Sigmoid colon (tissue), 4 donors: ENCODE measurements around the gene AVPR1B.

Experiments
- POLR2A ChIP-seq, 2 donors: fragments of 450-650 bp; IDR thresholded peaks; one replicate each; pipeline ENCODE4 v1.6.1; 2016; ENCODE audit warnings: antibody characterized with exemption in 2 of 2, mild to moderate bottlenecking in 2 of 2, moderate library complexity in 2 of 2
- POLR2AphosphoS5 ChIP-seq, 4 donors: sonication (generic); formaldehyde crosslinking; IDR thresholded peaks; one replicate each; pipeline ENCODE4 v1.6.1; 2017; ENCODE audit warnings: antibody characterized with exemption in 4 of 4
- TF ChIP-seq, protein P1 (sequence below), 4 experiments: fragments of 450-650 bp in 3 of 4; fragments of 200-600 bp in 1 of 4; IDR thresholded peaks; one replicate each; pipeline ENCODE4 v1.5.1; 2016 to 2019; ENCODE audit warnings: antibody characterized with exemption in 4 of 4, mild to moderate bottlenecking in 3 of 4, moderate library complexity in 2 of 4

GRCh38 chr1:206075786-206076755 is 41.1 kb downstream of the AVPR1B start:
- TF ChIP-seq, protein P1, sequence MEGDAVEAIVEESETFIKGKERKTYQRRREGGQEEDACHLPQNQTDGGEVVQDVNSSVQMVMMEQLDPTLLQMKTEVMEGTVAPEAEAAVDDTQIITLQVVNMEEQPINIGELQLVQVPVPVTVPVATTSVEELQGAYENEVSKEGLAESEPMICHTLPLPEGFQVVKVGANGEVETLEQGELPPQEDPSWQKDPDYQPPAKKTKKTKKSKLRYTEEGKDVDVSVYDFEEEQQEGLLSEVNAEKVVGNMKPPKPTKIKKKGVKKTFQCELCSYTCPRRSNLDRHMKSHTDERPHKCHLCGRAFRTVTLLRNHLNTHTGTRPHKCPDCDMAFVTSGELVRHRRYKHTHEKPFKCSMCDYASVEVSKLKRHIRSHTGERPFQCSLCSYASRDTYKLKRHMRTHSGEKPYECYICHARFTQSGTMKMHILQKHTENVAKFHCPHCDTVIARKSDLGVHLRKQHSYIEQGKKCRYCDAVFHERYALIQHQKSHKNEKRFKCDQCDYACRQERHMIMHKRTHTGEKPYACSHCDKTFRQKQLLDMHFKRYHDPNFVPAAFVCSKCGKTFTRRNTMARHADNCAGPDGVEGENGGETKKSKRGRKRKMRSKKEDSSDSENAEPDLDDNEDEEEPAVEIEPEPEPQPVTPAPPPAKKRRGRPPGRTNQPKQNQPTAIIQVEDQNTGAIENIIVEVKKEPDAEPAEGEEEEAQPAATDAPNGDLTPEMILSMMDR (IDR thresholded peaks at IDR 0.05), result no peak
- no peak for TF ChIP-seq POLR2A (IDR thresholded peaks at IDR 0.05)
- no peak for TF ChIP-seq POLR2AphosphoS5 (IDR thresholded peaks at IDR 0.05)
